IMR-90 (cell line): Measurements from ENCODE around the gene SLC15A3. TPM values are rescaled to one million over a fixed set of nuclear protein-coding genes. Genes with fewer than 3 reads are reported as not detected.

Experiments
- ATAC-seq: fragments of 200-7000 bp; cut with Tn5 transposase; 2 replicates; pipeline ENCODE4 v1.9.1; 2020; ENCODE audit warnings: low read depth, mild to moderate bottlenecking, moderate library complexity
- BruUV-seq: library from RNA; stranded (reverse); fragments of 400-500 nt; replicated peaks from 2 replicates; lab custom pipeline; 2021; lab: Mats Ljungman, UMichigan
- CTCF ChIA-PET: fragments of 300-600 bp; formaldehyde crosslinking; extraction: SDS; loops from one replicate; lab custom pipeline; 2021; ENCODE audit warnings: antibody characterized with exemption; lab: Yijun Ruan, JAX
- POLR2A ChIA-PET: fragments of 300-600 bp; sonication (Branson Sonifier 250); formaldehyde crosslinking; loops from one replicate; lab custom pipeline; 2022; ENCODE audit warnings: antibody characterized with exemption; ENCODE audit not compliant: unreplicated experiment; lab: Charles Lee
- DNase-seq: peaks from one replicate; pipeline ENCODE4 v3.0.0; 2013
- H2AFZ ChIP-seq: replicated peaks from 2 replicates; pipeline ENCODE3; 2013; ENCODE audit warnings: low read length, mild to moderate bottlenecking; ENCODE audit not compliant: poor library complexity
- H2AK5ac ChIP-seq: 2 replicates; pipeline ENCODE4 v1.6.1; 2013; ENCODE audit warnings: low read depth, low read length, inconsistent platforms
- H2AK9ac ChIP-seq: replicated peaks from 2 replicates; pipeline ENCODE3; 2013; ENCODE audit warnings: mild to moderate bottlenecking, low read depth, low read length, moderate library complexity; ENCODE audit not compliant: poor library complexity
- H2BK120ac ChIP-seq: 2 replicates; pipeline ENCODE4 v1.6.1; 2013; ENCODE audit warnings: low read depth, low read length, inconsistent platforms
- H2BK15ac ChIP-seq: 3 replicates; pipeline ENCODE4 v1.6.1; 2013; ENCODE audit warnings: low read depth, low read length, inconsistent platforms
- H2BK20ac ChIP-seq: 2 replicates; pipeline ENCODE4 v1.6.1; 2013; ENCODE audit warnings: low read depth, mild to moderate bottlenecking, inconsistent platforms, low read length, moderate library complexity
- H2BK5ac ChIP-seq: 2 replicates; pipeline ENCODE4 v1.6.1; 2013; ENCODE audit warnings: mild to moderate bottlenecking, low read depth, low read length, inconsistent platforms; ENCODE audit not compliant: poor library complexity, severe bottlenecking
- H3K14ac ChIP-seq: replicated peaks from 2 replicates; pipeline ENCODE4 v1.6.1; 2013; ENCODE audit warnings: low read depth, low read length, inconsistent platforms
- H3K18ac ChIP-seq: 2 replicates; pipeline ENCODE4 v1.6.1; 2013; ENCODE audit warnings: low read depth, low read length, control low read depth
- H3K23ac ChIP-seq: 2 replicates; pipeline ENCODE4 v1.6.1; 2013; ENCODE audit warnings: low read depth, low read length, inconsistent platforms
- H3K27ac ChIP-seq: 2 replicates; pipeline ENCODE4 v1.5.1; 2013; ENCODE audit warnings: mild to moderate bottlenecking, control low read depth, low read length; ENCODE audit not compliant: insufficient read depth
- H3K27me3 ChIP-seq: 2 replicates; pipeline ENCODE4 v1.6.1; 2013; ENCODE audit warnings: low read length; ENCODE audit not compliant: control insufficient read depth, insufficient read depth
- H3K36me3 ChIP-seq: 2 replicates; pipeline ENCODE4 v1.6.1; 2013; ENCODE audit warnings: low read length, mixed read lengths; ENCODE audit not compliant: control insufficient read depth, insufficient read depth
- H3K4ac ChIP-seq: 2 replicates; pipeline ENCODE4 v1.6.1; 2013; ENCODE audit warnings: low read depth, low read length, inconsistent platforms
- H3K4me1 ChIP-seq: 2 replicates; pipeline ENCODE4 v1.6.1; 2013; ENCODE audit warnings: low read length, mixed read lengths; ENCODE audit not compliant: control insufficient read depth, insufficient read depth
- H3K4me2 ChIP-seq: 2 replicates; pipeline ENCODE4 v1.6.1; 2013; ENCODE audit warnings: low read depth, mild to moderate bottlenecking, control low read depth, low read length, moderate library complexity
- H3K4me3 ChIP-seq: 2 replicates; pipeline ENCODE4 v1.5.1; 2013; ENCODE audit warnings: low read depth, mild to moderate bottlenecking, control low read depth, low read length, moderate library complexity; ENCODE audit not compliant: insufficient read depth
- H3K56ac ChIP-seq: 2 replicates; pipeline ENCODE4 v1.6.1; 2013; ENCODE audit warnings: low read length, inconsistent platforms; ENCODE audit not compliant: insufficient read depth; ENCODE audit errors: extremely low read depth
- H3K79me1 ChIP-seq, 2 experiments: 2 replicates each; pipeline ENCODE4 v1.6.1; 2013; ENCODE audit warnings: low read length in 2 of 2, inconsistent platforms in 1 of 2, low read depth in 1 of 2
- H3K9ac ChIP-seq: 2 replicates; pipeline ENCODE4 v1.6.1; 2013; ENCODE audit warnings: low read depth, low read length, control low read depth
- H3K9me1 ChIP-seq: 2 replicates; pipeline ENCODE4 v1.6.1; 2013; ENCODE audit warnings: low read length, inconsistent platforms; ENCODE audit not compliant: insufficient read depth
- H3K9me3 ChIP-seq: 2 replicates; pipeline ENCODE4 v1.6.1; 2013; ENCODE audit warnings: low read length; ENCODE audit not compliant: control insufficient read depth, insufficient read depth
- H4K20me1 ChIP-seq: 2 replicates; pipeline ENCODE4 v1.6.1; 2013; ENCODE audit warnings: low read length, inconsistent platforms; ENCODE audit not compliant: insufficient read depth
- H4K5ac ChIP-seq: 2 replicates; pipeline ENCODE4 v1.6.1; 2013; ENCODE audit warnings: mild to moderate bottlenecking, low read depth, low read length, control low read depth
- H4K8ac ChIP-seq, 2 experiments: 2 replicates each; pipeline ENCODE4 v1.6.1; 2013; ENCODE audit warnings: low read depth in 2 of 2, low read length in 2 of 2, control low read depth in 1 of 2, inconsistent platforms in 1 of 2
- H4K91ac ChIP-seq: 2 replicates; pipeline ENCODE4 v1.6.1; 2013; ENCODE audit warnings: low read depth, low read length, inconsistent platforms; ENCODE audit not compliant: insufficient read depth
- CEBPB ChIP-seq: IDR thresholded peaks from 2 replicates; pipeline ENCODE4 v1.6.1; 2012; ENCODE audit warnings: low read depth, low read length, improper control_type of control experiment
- CHD1 ChIP-seq: IDR thresholded peaks from 2 replicates; pipeline ENCODE4 v1.6.1; 2012; ENCODE audit warnings: low read depth, low read length, improper control_type of control experiment
- FOS ChIP-seq: fragments of 150-350 bp; IDR thresholded peaks from 2 replicates; pipeline ENCODE4 v1.6.1; 2016; ENCODE audit warnings: low read depth, low read length
- MAFK ChIP-seq: IDR thresholded peaks from 2 replicates; pipeline ENCODE4 v1.6.1; 2012; ENCODE audit warnings: low read depth, low read length, improper control_type of control experiment
- MAZ ChIP-seq: IDR thresholded peaks from 2 replicates; pipeline ENCODE4 v1.6.1; 2012; ENCODE audit warnings: low read depth, mild to moderate bottlenecking, low read length, improper control_type of control experiment, moderate library complexity, borderline replicate concordance
- MXI1 ChIP-seq: IDR thresholded peaks from 2 replicates; pipeline ENCODE4 v1.6.1; 2012; ENCODE audit warnings: low read depth, mild to moderate bottlenecking, low read length, moderate library complexity, borderline replicate concordance
- NFE2L2 ChIP-seq: fragments of 150-350 bp; IDR thresholded peaks from 2 replicates; pipeline ENCODE4 v1.6.1; 2016; ENCODE audit warnings: low read depth, mild to moderate bottlenecking, low read length
- RAD21 ChIP-seq: IDR thresholded peaks from 2 replicates; pipeline ENCODE4 v1.6.1; 2012; ENCODE audit warnings: low read length, improper control_type of control experiment
- RCOR1 ChIP-seq: IDR thresholded peaks from 2 replicates; pipeline ENCODE4 v1.6.1; 2012; ENCODE audit warnings: mild to moderate bottlenecking, low read length, improper control_type of control experiment; ENCODE audit not compliant: insufficient replicate concordance
- RFX5 ChIP-seq: IDR thresholded peaks from 2 replicates; pipeline ENCODE4 v1.8.0; 2012; ENCODE audit warnings: low read depth, mild to moderate bottlenecking, low read length, moderate library complexity
- SMC3 ChIP-seq: fragments of 150-350 bp; IDR thresholded peaks from 2 replicates; pipeline ENCODE4 v1.6.1; 2016; ENCODE audit warnings: low read depth, mild to moderate bottlenecking, antibody characterized with exemption, low read length, moderate library complexity
- WGBS, 2 experiments: methylation state at CpG; one replicate each; pipeline versions ENCODE4 v1.1.5 to v1.1.7; 2013; ENCODE audit warnings: missing lambda C conversion rate in 2 of 2; ENCODE audit not compliant: insufficient read length in 1 of 2; ENCODE audit errors: extremely low coverage in 2 of 2; 5-methylcytosine and 5-hydroxymethylcytosine counted together
- dilution Hi-C: fragments of 300-500 bp; cut with HindIII; formaldehyde crosslinking; loops from one replicate; pipeline ENCODE4 v1.14.3; 2018; ENCODE audit warnings: low sequenced_read_pairs; ENCODE audit not compliant: unreplicated experiment
- in situ Hi-C: fragments of 300-500 bp; cut with MboI; formaldehyde crosslinking; loops from 3 replicates; pipeline ENCODE4 v1.14.3; 2019; ENCODE audit warnings: low sequenced_read_pairs, inconsistent platforms, mixed read lengths
- intact Hi-C: fragments of 100-400 bp; cut with micrococcal nuclease; formaldehyde crosslinking; loops from 2 replicates; pipeline ENCODE4 v1.10.0; 2022
- polyA plus RNA-seq, 3 experiments: library from polyadenylated mRNA; depleted of rRNA; stranded (reverse); fragments of >200 nt; gene quantifications; 2 replicates each; pipeline ENCODE4 v1.2.3, GENCODE V29; 2012; ENCODE audit warnings: low replicate concordance in 1 of 3
- total RNA-seq: library from RNA; depleted of rRNA; stranded (reverse); fragments of >200 nt; gene quantifications from 2 replicates; pipeline ENCODE4 v1.2.3, GENCODE V29; 2012
- TF ChIP-seq, protein P1 (sequence below): fragments of 150-350 bp; IDR thresholded peaks from 2 replicates; pipeline ENCODE4 v1.6.1; 2017; ENCODE audit warnings: mild to moderate bottlenecking, antibody characterized with exemption, low read length, low read depth
- TF ChIP-seq, protein P2 (sequence below): fragments of 150-350 bp; IDR thresholded peaks from 2 replicates; pipeline ENCODE4 v1.6.1; 2016; ENCODE audit warnings: low read depth, mild to moderate bottlenecking, low read length, moderate library complexity, borderline replicate concordance
- TF ChIP-seq, protein P3 (sequence below): conservative IDR thresholded peaks from 2 replicates; pipeline ENCODE4 v1.5.1; 2012; ENCODE audit warnings: mild to moderate bottlenecking, low read depth, low read length, improper control_type of control experiment

Gene SLC15A3
- total and polyA plus RNA-seq, 2 of the 4 experiments (the other 2 are of a cell fraction) = 3.2 to 4.4 TPM

DNA sequence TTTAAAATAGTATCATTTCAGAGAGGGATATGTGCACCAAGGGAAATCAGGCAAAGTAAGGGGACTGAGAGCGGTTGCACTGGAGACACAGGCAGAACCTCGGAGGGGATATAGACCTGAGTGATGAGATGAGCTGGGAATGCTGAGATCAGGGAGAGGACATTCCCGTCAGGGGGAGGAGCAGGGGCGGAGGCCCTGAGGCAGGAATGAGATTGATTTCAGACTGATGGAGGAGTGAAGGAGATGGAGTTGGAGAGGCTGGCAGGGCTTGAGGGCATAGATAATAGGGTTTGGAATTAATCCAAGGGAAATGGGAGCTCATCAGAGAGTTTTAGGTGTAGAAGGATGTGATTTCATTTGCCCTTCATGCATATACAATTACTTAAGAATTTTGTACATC is 32.7 kb upstream of the SLC15A3 start:
- Histone ChIP-seq H4K20me1 (no peaks in the 10 kb centered on the region), H2AK9ac (no peak overlapping the region), H3K14ac (no peak overlapping the region), H3K9me3 (no peaks in the 10 kb centered on the region), H3K56ac (no peak overlapping the region), H3K9me1 (no peaks in the 10 kb centered on the region), H3K27me3 (peaks cover 33% of the 10 kb centered on the region), H3K79me1 (no peaks in the 10 kb centered on the region), H3K4ac (no peak overlapping the region), H2BK15ac (no peak overlapping the region), H4K5ac (no peak overlapping the region), H3K23ac (no peak overlapping the region), H3K27ac (no peak overlapping the region), H2BK5ac (no peak overlapping the region), H3K4me3 (no peak overlapping the region), H2BK120ac (no peak overlapping the region), H2BK20ac (no peak overlapping the region), H3K4me2 (no peak overlapping the region), H3K9ac (no peak overlapping the region), H3K4me1 (peaks cover 3% of the 10 kb centered on the region), H3K36me3 (no peaks in the 10 kb centered on the region), H3K18ac (no peak overlapping the region), H2AFZ (no peak overlapping the region), H4K8ac (no peak overlapping the region), H2AK5ac (no peak overlapping the region), H4K91ac (no peak overlapping the region)
- BruUV-seq = no TSS peak
- dilution Hi-C loops = no loop called here
- POLR2A ChIA-PET = no interaction called here
- DNase-seq (no peak), ATAC-seq (no peak)
- TF ChIP-seq RAD21 = no peak
- TF ChIP-seq, protein P1, sequence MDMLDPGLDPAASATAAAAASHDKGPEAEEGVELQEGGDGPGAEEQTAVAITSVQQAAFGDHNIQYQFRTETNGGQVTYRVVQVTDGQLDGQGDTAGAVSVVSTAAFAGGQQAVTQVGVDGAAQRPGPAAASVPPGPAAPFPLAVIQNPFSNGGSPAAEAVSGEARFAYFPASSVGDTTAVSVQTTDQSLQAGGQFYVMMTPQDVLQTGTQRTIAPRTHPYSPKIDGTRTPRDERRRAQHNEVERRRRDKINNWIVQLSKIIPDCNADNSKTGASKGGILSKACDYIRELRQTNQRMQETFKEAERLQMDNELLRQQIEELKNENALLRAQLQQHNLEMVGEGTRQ = no peak
- no peak for TF ChIP-seq FOS
- TF ChIP-seq, protein P2, sequence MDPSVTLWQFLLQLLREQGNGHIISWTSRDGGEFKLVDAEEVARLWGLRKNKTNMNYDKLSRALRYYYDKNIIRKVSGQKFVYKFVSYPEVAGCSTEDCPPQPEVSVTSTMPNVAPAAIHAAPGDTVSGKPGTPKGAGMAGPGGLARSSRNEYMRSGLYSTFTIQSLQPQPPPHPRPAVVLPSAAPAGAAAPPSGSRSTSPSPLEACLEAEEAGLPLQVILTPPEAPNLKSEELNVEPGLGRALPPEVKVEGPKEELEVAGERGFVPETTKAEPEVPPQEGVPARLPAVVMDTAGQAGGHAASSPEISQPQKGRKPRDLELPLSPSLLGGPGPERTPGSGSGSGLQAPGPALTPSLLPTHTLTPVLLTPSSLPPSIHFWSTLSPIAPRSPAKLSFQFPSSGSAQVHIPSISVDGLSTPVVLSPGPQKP = no peak
- TF ChIP-seq, protein P3, sequence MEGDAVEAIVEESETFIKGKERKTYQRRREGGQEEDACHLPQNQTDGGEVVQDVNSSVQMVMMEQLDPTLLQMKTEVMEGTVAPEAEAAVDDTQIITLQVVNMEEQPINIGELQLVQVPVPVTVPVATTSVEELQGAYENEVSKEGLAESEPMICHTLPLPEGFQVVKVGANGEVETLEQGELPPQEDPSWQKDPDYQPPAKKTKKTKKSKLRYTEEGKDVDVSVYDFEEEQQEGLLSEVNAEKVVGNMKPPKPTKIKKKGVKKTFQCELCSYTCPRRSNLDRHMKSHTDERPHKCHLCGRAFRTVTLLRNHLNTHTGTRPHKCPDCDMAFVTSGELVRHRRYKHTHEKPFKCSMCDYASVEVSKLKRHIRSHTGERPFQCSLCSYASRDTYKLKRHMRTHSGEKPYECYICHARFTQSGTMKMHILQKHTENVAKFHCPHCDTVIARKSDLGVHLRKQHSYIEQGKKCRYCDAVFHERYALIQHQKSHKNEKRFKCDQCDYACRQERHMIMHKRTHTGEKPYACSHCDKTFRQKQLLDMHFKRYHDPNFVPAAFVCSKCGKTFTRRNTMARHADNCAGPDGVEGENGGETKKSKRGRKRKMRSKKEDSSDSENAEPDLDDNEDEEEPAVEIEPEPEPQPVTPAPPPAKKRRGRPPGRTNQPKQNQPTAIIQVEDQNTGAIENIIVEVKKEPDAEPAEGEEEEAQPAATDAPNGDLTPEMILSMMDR = no peak
- TF ChIP-seq NFE2L2 = no peak
- TF ChIP-seq MAZ = no peak
- no peak for TF ChIP-seq MAFK
- no peak for TF ChIP-seq MXI1
- TF ChIP-seq SMC3 = no peak
- no peak for TF ChIP-seq RCOR1
- no peak for TF ChIP-seq CHD1
- no peak for TF ChIP-seq RFX5
- no peak for TF ChIP-seq CEBPB
- CTCF ChIA-PET = no interaction called here
- in situ Hi-C loops = no loop called here
- intact Hi-C loops = no loop called here
- 38% methylated on average over 3 of the region's 4 CpGs; no CpG with 5 or more reads in 1 of the 2 experiments for WGBS, 2 experiments
